ENCODE results near the gene NCEH1.

Gene NCEH1

GRCh38 chr3:172687501-172687900 is 23.4 kb downstream of the NCEH1 start:
- POLR2A ChIA-PET, result no interaction called here
- DNase-seq (ENCODE audit: low read depth, low spot score), result no peak
- no peak overlapping the region for H3K4me3 ChIP-seq (ENCODE audit: low read depth, low read length)
- CTCF ChIA-PET, result interaction anchor here (0.8 to 3.0 kb wide), 7 partner anchors 10 to 62 kb away, joined by 3 to 28 read pairs (median 5); no protein-coding TSS in a partner anchor
- no peak for TF ChIP-seq CTCF (IDR thresholded peaks at IDR 0.05; ENCODE audit: insufficient read depth, low read length, missing control alignments)

- CTCF ChIA-PET, result interaction anchor here (0.9 to 3.0 kb wide), 6 partner anchors 9 to 61 kb away, joined by 3 to 28 read pairs (median 4); partner anchors contain the start of gene NCEH1
- DNase-seq (ENCODE audit: low read depth, low spot score), result no peak
- H3K4me3 ChIP-seq (ENCODE audit: low read depth, low read length), result no peak overlapping the region
- POLR2A ChIA-PET, result no interaction called here
- TF ChIP-seq CTCF (IDR thresholded peaks at IDR 0.05; ENCODE audit: insufficient read depth, low read length, missing control alignments), result no peak
Observed at GRCh38 chr3:172685331-172686214, 25.3 kb downstream of the NCEH1 start.

- no peak overlapping the region for H3K4me3 ChIP-seq (ENCODE audit: low read depth, low read length)
- ChIA-PET CTCF (interaction anchor here (1.4 kb wide), 1 partner anchor 8 kb away, joined by 3 read pairs; no protein-coding TSS in a partner anchor), POLR2A (no interaction called here)
- DNase-seq (ENCODE audit: low read depth, low spot score), result no peak
- TF ChIP-seq CTCF (IDR thresholded peaks at IDR 0.05; ENCODE audit: insufficient read depth, low read length, missing control alignments), result no peak
Observed at GRCh38 chr3:172680684-172681083, 30.2 kb downstream of the NCEH1 start.

- DNase-seq (ENCODE audit: low read depth, low spot score), result no peak
- TF ChIP-seq CTCF (IDR thresholded peaks at IDR 0.05; ENCODE audit: insufficient read depth, low read length, missing control alignments), result no peak
- CTCF ChIA-PET, result interaction anchor here (1.2 to 4.0 kb wide), 2 partner anchors 12 to 57 kb away, joined by 3 to 37 read pairs; no protein-coding TSS in a partner anchor
- H3K4me3 ChIP-seq (ENCODE audit: low read depth, low read length), result no peak overlapping the region
- POLR2A ChIA-PET, result no interaction called here
Observed at GRCh38 chr3:172679599-172679998, 31.3 kb downstream of the NCEH1 start.

- H3K4me3 ChIP-seq (ENCODE audit: low read depth, low read length), result no peak overlapping the region
- ChIA-PET POLR2A (no interaction called here), CTCF (interaction anchor here (1.7 to 4.0 kb wide), 5 partner anchors 9 to 65 kb away, joined by 4 to 37 read pairs (median 19); no protein-coding TSS in a partner anchor)
- no peak for DNase-seq (ENCODE audit: low read depth, low spot score)
- TF ChIP-seq CTCF (IDR thresholded peaks at IDR 0.05; ENCODE audit: insufficient read depth, low read length, missing control alignments), result no peak
Observed at GRCh38 chr3:172678068-172678467, 32.8 kb downstream of the NCEH1 start.

- ChIA-PET POLR2A (no interaction called here), CTCF (interaction anchor here (0.8 to 4.0 kb wide), 15 partner anchors 9 to 361 kb away, joined by 3 to 37 read pairs (median 5); partner anchors contain the start of gene ECT2)
- no peak for DNase-seq (ENCODE audit: low read depth, low spot score)
- no peak for TF ChIP-seq CTCF (IDR thresholded peaks at IDR 0.05; ENCODE audit: insufficient read depth, low read length, missing control alignments)
- no peak overlapping the region for H3K4me3 ChIP-seq (ENCODE audit: low read depth, low read length)
Observed at GRCh38 chr3:172676196-172676922, 34.5 kb downstream of the NCEH1 start.
